ENCODE results near the gene ETV6.

DNA sequence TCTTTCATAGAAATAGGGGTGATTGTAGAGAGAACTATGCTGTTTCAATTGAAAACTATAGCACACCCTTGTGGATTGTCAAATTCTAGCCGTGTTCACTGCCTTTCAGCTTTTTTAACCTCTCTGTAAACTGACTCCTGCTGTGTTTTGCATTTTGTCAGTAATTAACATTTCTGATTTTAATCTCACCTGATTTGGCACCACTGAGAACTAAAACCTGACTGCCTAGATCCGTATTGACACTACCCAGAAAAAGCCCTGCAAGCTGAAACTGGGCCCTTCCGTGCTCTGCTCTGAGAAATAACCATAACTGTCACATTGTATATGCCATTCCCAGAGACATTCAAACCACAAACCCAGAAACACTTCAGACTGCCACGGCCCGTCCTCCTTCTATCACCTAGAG, 26.6 kb upstream of the ETV6 start:
- TF ChIP-seq, protein P1, sequence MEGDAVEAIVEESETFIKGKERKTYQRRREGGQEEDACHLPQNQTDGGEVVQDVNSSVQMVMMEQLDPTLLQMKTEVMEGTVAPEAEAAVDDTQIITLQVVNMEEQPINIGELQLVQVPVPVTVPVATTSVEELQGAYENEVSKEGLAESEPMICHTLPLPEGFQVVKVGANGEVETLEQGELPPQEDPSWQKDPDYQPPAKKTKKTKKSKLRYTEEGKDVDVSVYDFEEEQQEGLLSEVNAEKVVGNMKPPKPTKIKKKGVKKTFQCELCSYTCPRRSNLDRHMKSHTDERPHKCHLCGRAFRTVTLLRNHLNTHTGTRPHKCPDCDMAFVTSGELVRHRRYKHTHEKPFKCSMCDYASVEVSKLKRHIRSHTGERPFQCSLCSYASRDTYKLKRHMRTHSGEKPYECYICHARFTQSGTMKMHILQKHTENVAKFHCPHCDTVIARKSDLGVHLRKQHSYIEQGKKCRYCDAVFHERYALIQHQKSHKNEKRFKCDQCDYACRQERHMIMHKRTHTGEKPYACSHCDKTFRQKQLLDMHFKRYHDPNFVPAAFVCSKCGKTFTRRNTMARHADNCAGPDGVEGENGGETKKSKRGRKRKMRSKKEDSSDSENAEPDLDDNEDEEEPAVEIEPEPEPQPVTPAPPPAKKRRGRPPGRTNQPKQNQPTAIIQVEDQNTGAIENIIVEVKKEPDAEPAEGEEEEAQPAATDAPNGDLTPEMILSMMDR (IDR thresholded peaks at IDR 0.05) = no peak
- no peak for TF ChIP-seq POLR2A (IDR thresholded peaks at IDR 0.05)

Data from uterus (tissue), 2 donors.